NB4 (cell line): ENCODE results near the gene CLEC18C.
"Not testable (repeated sequence)": the region's sequence is repeated elsewhere in the genome, so short reads cannot be mapped to it uniquely, and the experiment has no call there.

Experiments used
- MAX ChIP-seq: IDR thresholded peaks from 2 replicates; pipeline ENCODE4 v1.6.1; 2011; ENCODE audit warnings: low read depth, low read length
- POLR2A ChIP-seq: IDR thresholded peaks from 2 replicates; pipeline ENCODE4 v1.6.1; 2011; ENCODE audit warnings: mild to moderate bottlenecking; ENCODE audit not compliant: insufficient read length; ENCODE audit errors: extremely low read depth
- TF ChIP-seq, protein P1 (sequence below): IDR thresholded peaks from one replicate; pipeline ENCODE4 v1.5.1; 2012; ENCODE audit warnings: low read depth, low read length

GRCh38 chr16:70143231-70143895 lies 30.2 kb upstream of the CLEC18C start:
- TF ChIP-seq, protein P1, sequence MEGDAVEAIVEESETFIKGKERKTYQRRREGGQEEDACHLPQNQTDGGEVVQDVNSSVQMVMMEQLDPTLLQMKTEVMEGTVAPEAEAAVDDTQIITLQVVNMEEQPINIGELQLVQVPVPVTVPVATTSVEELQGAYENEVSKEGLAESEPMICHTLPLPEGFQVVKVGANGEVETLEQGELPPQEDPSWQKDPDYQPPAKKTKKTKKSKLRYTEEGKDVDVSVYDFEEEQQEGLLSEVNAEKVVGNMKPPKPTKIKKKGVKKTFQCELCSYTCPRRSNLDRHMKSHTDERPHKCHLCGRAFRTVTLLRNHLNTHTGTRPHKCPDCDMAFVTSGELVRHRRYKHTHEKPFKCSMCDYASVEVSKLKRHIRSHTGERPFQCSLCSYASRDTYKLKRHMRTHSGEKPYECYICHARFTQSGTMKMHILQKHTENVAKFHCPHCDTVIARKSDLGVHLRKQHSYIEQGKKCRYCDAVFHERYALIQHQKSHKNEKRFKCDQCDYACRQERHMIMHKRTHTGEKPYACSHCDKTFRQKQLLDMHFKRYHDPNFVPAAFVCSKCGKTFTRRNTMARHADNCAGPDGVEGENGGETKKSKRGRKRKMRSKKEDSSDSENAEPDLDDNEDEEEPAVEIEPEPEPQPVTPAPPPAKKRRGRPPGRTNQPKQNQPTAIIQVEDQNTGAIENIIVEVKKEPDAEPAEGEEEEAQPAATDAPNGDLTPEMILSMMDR: not testable (repeated sequence)
- not testable (repeated sequence) for TF ChIP-seq POLR2A, MAX
